HEK293 (cell line): ENCODE data around the gene YARS1.

Experiments
- IKZF3 ChIP-seq: fragments of 450-650 bp; IDR thresholded peaks from 2 replicates; pipeline ENCODE4 v1.5.0; 2018; ENCODE audit warnings: missing biosample characterization, mild to moderate bottlenecking, missing genetic modification characterization, moderate library complexity
- KLF1 ChIP-seq: fragments of 450-650 bp; formaldehyde crosslinking; IDR thresholded peaks from 2 replicates; pipeline ENCODE4 v1.5.1; 2016; ENCODE audit warnings: missing biosample characterization, missing genetic modification characterization
- MYNN ChIP-seq: fragments of 450-650 bp; formaldehyde crosslinking; IDR thresholded peaks from 2 replicates; pipeline ENCODE4 v1.5.1; 2016; ENCODE audit warnings: missing biosample characterization, missing genetic modification characterization, borderline replicate concordance
- OSR2 ChIP-seq: fragments of 450-650 bp; formaldehyde crosslinking; IDR thresholded peaks from 2 replicates; pipeline ENCODE4 v1.5.1; 2016; ENCODE audit warnings: missing biosample characterization, missing genetic modification characterization
- SCRT2 ChIP-seq: fragments of 450-650 bp; formaldehyde crosslinking; IDR thresholded peaks from 2 replicates; pipeline ENCODE4 v1.5.1; 2016; ENCODE audit warnings: missing biosample characterization, missing genetic modification characterization
- SP2 ChIP-seq: fragments of 450-650 bp; formaldehyde crosslinking; IDR thresholded peaks from 2 replicates; pipeline ENCODE4 v1.5.1; 2016; ENCODE audit warnings: missing biosample characterization, missing genetic modification characterization
- ZFHX2 ChIP-seq: fragments of 450-650 bp; formaldehyde crosslinking; conservative IDR thresholded peaks from 2 replicates; pipeline ENCODE4 v1.5.1; 2016; ENCODE audit warnings: missing biosample characterization, missing genetic modification characterization
- ZIC2 ChIP-seq: fragments of 450-650 bp; formaldehyde crosslinking; IDR thresholded peaks from 2 replicates; pipeline ENCODE4 v1.5.1; 2016; ENCODE audit warnings: missing biosample characterization, missing genetic modification characterization
- ZNF311 ChIP-seq: fragments of 450-650 bp; formaldehyde crosslinking; IDR thresholded peaks from 2 replicates; pipeline ENCODE4 v1.5.1; 2017; ENCODE audit warnings: missing biosample characterization, missing genetic modification characterization, borderline replicate concordance
- ZNF501 ChIP-seq: fragments of 450-650 bp; formaldehyde crosslinking; IDR thresholded peaks from 2 replicates; pipeline ENCODE4 v1.5.1; 2016; ENCODE audit warnings: missing biosample characterization, missing genetic modification characterization
- ZNF560 ChIP-seq: fragments of 450-650 bp; formaldehyde crosslinking; IDR thresholded peaks from 2 replicates; pipeline ENCODE4 v1.5.1; 2017; ENCODE audit warnings: missing biosample characterization, missing genetic modification characterization, borderline replicate concordance
- ZNF596 ChIP-seq: fragments of 450-650 bp; IDR thresholded peaks from 2 replicates; pipeline ENCODE4 v1.5.0; 2018; ENCODE audit warnings: missing biosample characterization, mild to moderate bottlenecking, missing genetic modification characterization, moderate library complexity
- ZNF701 ChIP-seq: fragments of 450-650 bp; formaldehyde crosslinking; IDR thresholded peaks from 2 replicates; pipeline ENCODE4 v1.5.1; 2016; ENCODE audit warnings: missing biosample characterization, missing genetic modification characterization
- ZNF76 ChIP-seq: fragments of 450-650 bp; formaldehyde crosslinking; IDR thresholded peaks from 2 replicates; pipeline ENCODE4; 2016; ENCODE audit warnings: low read depth, missing biosample characterization, missing genetic modification characterization, borderline replicate concordance
- ZNF843 ChIP-seq: fragments of 450-650 bp; formaldehyde crosslinking; IDR thresholded peaks from 2 replicates; pipeline ENCODE4 v1.5.1; 2016; ENCODE audit warnings: missing biosample characterization, missing genetic modification characterization
- ZSCAN30 ChIP-seq: fragments of 450-650 bp; IDR thresholded peaks from 2 replicates; pipeline ENCODE4 v1.5.1; 2018; ENCODE audit warnings: missing biosample characterization, mild to moderate bottlenecking, missing genetic modification characterization, moderate library complexity
- TF ChIP-seq, protein P1 (sequence below): fragments of 450-650 bp; formaldehyde crosslinking; IDR thresholded peaks from 2 replicates; pipeline ENCODE4 v1.5.1; 2016; ENCODE audit warnings: missing biosample characterization, missing genetic modification characterization
- TF ChIP-seq, protein P2 (sequence below): fragments of 450-650 bp; formaldehyde crosslinking; IDR thresholded peaks from 2 replicates; pipeline ENCODE4 v1.5.1; 2016; ENCODE audit warnings: missing biosample characterization, missing genetic modification characterization, low read depth
- TF ChIP-seq, protein P3 (sequence below): fragments of 450-650 bp; formaldehyde crosslinking; conservative IDR thresholded peaks from 2 replicates; pipeline ENCODE4 v1.5.1; 2016; ENCODE audit warnings: low read depth, missing biosample characterization, missing genetic modification characterization
- TF ChIP-seq, protein P4 (sequence below): fragments of 450-650 bp; formaldehyde crosslinking; IDR thresholded peaks from 2 replicates; pipeline ENCODE4 v1.5.1; 2016; ENCODE audit warnings: missing biosample characterization, missing genetic modification characterization, borderline replicate concordance
- TF ChIP-seq, protein P5 (sequence below): fragments of 450-650 bp; formaldehyde crosslinking; IDR thresholded peaks from 2 replicates; pipeline ENCODE4 v1.5.1; 2016; ENCODE audit warnings: missing biosample characterization, missing genetic modification characterization
- TF ChIP-seq, protein P6 (sequence below): fragments of 450-650 bp; formaldehyde crosslinking; IDR thresholded peaks from 2 replicates; pipeline ENCODE4 v1.5.1; 2016; ENCODE audit warnings: missing biosample characterization, missing genetic modification characterization

The YARS1 gene

DNA sequence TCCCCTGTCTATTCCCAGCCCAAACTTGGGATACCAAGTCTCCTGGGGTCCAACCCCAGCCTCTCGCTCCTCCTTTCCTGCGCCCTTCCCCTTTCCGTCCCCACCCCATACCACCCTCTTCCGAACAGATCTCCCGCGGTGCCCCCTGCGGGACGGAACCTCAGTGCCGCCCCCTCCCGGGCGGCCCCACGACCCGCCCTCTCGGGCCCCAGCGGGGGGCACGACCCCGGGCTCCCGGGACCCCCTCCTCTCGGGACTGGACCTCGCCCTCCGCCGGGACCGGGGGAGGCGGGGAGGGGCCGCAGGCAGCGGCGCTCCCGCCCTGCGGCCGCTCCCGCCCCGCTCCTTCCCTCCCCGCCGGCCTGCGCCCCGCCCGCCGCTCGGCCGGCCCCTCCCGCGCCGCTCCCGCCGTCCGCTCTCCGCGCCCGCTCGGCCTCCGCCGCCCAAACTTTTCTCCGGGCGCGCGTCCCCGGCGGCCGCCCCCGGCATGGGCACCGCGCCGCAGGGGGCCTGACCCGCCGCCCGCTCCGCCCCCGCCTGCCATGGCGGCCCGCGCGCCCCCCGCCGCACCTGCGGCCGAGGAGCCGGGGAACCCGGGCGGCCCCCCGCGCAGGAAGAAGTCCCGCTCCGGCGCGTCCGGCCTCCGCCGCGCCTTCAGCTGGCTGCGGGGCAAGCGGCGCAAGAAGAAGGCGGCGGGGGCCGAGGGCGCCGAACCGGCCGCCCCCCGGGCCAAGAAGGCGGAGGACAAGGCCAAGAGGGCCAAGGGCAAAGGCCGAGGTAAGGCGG lies 75.6 kb downstream of the YARS1 start (continued):
- TF ChIP-seq MYNN (tag by site-specific recombination), result no peak
- no peak for TF ChIP-seq OSR2 (tag by site-specific recombination)
- peak; percentile 43; the same call in 1 of the 2 replicates for TF ChIP-seq ZNF76 (tag by site-specific recombination)
- TF ChIP-seq ZNF560, result no peak
- TF ChIP-seq, protein P1, sequence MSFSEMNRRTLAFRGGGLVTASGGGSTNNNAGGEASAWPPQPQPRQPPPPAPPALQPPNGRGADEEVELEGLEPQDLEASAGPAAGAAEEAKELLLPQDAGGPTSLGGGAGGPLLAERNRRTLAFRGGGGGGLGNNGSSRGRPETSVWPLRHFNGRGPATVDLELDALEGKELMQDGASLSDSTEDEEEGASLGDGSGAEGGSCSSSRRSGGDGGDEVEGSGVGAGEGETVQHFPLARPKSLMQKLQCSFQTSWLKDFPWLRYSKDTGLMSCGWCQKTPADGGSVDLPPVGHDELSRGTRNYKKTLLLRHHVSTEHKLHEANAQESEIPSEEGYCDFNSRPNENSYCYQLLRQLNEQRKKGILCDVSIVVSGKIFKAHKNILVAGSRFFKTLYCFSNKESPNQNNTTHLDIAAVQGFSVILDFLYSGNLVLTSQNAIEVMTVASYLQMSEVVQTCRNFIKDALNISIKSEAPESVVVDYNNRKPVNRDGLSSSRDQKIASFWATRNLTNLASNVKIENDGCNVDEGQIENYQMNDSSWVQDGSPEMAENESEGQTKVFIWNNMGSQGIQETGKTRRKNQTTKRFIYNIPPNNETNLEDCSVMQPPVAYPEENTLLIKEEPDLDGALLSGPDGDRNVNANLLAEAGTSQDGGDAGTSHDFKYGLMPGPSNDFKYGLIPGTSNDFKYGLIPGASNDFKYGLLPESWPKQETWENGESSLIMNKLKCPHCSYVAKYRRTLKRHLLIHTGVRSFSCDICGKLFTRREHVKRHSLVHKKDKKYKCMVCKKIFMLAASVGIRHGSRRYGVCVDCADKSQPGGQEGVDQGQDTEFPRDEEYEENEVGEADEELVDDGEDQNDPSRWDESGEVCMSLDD (tag by site-specific recombination), result peak; percentile 60; the same call in 1 of the 2 replicates
- TF ChIP-seq ZNF843 (tag by site-specific recombination), result no peak
- TF ChIP-seq ZFHX2, result no peak
- TF ChIP-seq, protein P2, sequence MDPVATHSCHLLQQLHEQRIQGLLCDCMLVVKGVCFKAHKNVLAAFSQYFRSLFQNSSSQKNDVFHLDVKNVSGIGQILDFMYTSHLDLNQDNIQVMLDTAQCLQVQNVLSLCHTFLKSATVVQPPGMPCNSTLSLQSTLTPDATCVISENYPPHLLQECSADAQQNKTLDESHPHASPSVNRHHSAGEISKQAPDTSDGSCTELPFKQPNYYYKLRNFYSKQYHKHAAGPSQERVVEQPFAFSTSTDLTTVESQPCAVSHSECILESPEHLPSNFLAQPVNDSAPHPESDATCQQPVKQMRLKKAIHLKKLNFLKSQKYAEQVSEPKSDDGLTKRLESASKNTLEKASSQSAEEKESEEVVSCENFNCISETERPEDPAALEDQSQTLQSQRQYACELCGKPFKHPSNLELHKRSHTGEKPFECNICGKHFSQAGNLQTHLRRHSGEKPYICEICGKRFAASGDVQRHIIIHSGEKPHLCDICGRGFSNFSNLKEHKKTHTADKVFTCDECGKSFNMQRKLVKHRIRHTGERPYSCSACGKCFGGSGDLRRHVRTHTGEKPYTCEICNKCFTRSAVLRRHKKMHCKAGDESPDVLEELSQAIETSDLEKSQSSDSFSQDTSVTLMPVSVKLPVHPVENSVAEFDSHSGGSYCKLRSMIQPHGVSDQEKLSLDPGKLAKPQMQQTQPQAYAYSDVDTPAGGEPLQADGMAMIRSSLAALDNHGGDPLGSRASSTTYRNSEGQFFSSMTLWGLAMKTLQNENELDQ, result no peak
- TF ChIP-seq ZIC2, result peak; percentile 81
- peak; percentile 91 for TF ChIP-seq KLF1 (tag by site-specific recombination)
- TF ChIP-seq ZNF311 (tag by site-specific recombination), result no peak
- TF ChIP-seq, protein P3, sequence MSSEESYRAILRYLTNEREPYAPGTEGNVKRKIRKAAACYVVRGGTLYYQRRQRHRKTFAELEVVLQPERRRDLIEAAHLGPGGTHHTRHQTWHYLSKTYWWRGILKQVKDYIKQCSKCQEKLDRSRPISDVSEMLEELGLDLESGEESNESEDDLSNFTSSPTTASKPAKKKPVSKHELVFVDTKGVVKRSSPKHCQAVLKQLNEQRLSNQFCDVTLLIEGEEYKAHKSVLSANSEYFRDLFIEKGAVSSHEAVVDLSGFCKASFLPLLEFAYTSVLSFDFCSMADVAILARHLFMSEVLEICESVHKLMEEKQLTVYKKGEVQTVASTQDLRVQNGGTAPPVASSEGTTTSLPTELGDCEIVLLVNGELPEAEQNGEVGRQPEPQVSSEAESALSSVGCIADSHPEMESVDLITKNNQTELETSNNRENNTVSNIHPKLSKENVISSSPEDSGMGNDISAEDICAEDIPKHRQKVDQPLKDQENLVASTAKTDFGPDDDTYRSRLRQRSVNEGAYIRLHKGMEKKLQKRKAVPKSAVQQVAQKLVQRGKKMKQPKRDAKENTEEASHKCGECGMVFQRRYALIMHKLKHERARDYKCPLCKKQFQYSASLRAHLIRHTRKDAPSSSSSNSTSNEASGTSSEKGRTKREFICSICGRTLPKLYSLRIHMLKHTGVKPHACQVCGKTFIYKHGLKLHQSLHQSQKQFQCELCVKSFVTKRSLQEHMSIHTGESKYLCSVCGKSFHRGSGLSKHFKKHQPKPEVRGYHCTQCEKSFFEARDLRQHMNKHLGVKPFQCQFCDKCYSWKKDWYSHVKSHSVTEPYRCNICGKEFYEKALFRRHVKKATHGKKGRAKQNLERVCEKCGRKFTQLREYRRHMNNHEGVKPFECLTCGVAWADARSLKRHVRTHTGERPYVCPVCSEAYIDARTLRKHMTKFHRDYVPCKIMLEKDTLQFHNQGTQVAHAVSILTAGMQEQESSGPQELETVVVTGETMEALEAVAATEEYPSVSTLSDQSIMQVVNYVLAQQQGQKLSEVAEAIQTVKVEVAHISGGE (tag by site-specific recombination), result peak; percentile 61
- TF ChIP-seq ZNF596 (tag by site-specific recombination), result peak; percentile 19; the same call in 1 of the 2 replicates
- no peak for TF ChIP-seq ZNF701 (tag by site-specific recombination)
- TF ChIP-seq SCRT2 (tag by site-specific recombination), result no peak
- TF ChIP-seq SP2, result peak; percentile 62
- TF ChIP-seq, protein P4, sequence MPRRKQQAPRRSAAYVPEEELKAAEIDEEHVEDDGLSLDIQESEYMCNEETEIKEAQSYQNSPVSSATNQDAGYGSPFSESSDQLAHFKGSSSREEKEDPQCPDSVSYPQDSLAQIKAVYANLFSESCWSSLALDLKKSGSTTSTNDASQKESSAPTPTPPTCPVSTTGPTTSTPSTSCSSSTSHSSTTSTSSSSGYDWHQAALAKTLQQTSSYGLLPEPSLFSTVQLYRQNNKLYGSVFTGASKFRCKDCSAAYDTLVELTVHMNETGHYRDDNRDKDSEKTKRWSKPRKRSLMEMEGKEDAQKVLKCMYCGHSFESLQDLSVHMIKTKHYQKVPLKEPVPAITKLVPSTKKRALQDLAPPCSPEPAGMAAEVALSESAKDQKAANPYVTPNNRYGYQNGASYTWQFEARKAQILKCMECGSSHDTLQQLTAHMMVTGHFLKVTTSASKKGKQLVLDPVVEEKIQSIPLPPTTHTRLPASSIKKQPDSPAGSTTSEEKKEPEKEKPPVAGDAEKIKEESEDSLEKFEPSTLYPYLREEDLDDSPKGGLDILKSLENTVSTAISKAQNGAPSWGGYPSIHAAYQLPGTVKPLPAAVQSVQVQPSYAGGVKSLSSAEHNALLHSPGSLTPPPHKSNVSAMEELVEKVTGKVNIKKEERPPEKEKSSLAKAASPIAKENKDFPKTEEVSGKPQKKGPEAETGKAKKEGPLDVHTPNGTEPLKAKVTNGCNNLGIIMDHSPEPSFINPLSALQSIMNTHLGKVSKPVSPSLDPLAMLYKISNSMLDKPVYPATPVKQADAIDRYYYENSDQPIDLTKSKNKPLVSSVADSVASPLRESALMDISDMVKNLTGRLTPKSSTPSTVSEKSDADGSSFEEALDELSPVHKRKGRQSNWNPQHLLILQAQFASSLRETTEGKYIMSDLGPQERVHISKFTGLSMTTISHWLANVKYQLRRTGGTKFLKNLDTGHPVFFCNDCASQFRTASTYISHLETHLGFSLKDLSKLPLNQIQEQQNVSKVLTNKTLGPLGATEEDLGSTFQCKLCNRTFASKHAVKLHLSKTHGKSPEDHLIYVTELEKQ (tag by site-specific recombination), result no peak
- TF ChIP-seq IKZF3 (tag by site-specific recombination), result peak; percentile 93
- TF ChIP-seq, protein P5, sequence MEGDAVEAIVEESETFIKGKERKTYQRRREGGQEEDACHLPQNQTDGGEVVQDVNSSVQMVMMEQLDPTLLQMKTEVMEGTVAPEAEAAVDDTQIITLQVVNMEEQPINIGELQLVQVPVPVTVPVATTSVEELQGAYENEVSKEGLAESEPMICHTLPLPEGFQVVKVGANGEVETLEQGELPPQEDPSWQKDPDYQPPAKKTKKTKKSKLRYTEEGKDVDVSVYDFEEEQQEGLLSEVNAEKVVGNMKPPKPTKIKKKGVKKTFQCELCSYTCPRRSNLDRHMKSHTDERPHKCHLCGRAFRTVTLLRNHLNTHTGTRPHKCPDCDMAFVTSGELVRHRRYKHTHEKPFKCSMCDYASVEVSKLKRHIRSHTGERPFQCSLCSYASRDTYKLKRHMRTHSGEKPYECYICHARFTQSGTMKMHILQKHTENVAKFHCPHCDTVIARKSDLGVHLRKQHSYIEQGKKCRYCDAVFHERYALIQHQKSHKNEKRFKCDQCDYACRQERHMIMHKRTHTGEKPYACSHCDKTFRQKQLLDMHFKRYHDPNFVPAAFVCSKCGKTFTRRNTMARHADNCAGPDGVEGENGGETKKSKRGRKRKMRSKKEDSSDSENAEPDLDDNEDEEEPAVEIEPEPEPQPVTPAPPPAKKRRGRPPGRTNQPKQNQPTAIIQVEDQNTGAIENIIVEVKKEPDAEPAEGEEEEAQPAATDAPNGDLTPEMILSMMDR (tag by site-specific recombination), result peak; percentile 64
- TF ChIP-seq, protein P6, sequence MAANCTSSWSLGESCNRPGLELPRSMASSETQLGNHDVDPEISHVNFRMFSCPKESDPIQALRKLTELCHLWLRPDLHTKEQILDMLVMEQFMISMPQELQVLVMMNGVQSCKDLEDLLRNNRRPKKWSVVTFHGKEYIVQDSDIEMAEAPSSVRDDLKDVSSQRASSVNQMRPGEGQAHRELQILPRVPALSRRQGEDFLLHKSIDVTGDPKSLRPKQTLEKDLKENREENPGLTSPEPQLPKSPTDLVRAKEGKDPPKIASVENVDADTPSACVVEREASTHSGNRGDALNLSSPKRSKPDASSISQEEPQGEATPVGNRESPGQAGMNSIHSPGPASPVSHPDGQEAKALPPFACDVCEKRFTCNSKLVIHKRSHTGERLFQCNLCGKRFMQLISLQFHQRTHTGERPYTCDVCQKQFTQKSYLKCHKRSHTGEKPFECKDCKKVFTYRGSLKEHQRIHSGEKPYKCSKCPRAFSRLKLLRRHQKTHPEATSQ (tag by site-specific recombination), result no peak
- no peak for TF ChIP-seq ZNF501 (tag by site-specific recombination)
- 0 out of 2 replicates have a peak, but pooled peaks have one; percentile 21 for TF ChIP-seq ZSCAN30 (tag by site-specific recombination)
